HCT116 (cell line): ENCODE measurements around the gene CALCOCO2.

Experiments
- POLR2A ChIP-seq: IDR thresholded peaks from 2 replicates; pipeline ENCODE4 v1.7.0; 2011; ENCODE audit warnings: borderline replicate concordance; ENCODE audit not compliant: insufficient read depth, insufficient read length; ENCODE audit errors: extremely low read depth
- YY1 ChIP-seq: IDR thresholded peaks from 2 replicates; pipeline ENCODE4 v1.6.1; 2011; ENCODE audit warnings: low read length, low read depth, moderate library complexity, mild to moderate bottlenecking; ENCODE audit not compliant: insufficient replicate concordance; ENCODE audit errors: extremely low read depth

- TF ChIP-seq POLR2A (no peak), YY1 (no peak)
Measured at GRCh38 chr17:48868916-48869500, 38.2 kb downstream of the CALCOCO2 start.
